Superior temporal gyrus (tissue), 1 donor: ENCODE data around the gene SPOP.
A peak's percentile ranks its signal among the peaks of the same experiment; 100 is the strongest.
"Not testable (repeated sequence)": the region's sequence is repeated elsewhere in the genome, so short reads cannot be mapped to it uniquely, and the experiment has no call there.

ENCODE experiments used
- DNase-seq: peaks from one replicate; pipeline ENCODE4 v3.0.0-alpha.2; 2016; ENCODE audit errors: extremely low spot score

Gene SPOP

GRCh38 chr17:49677933-49678847 is at the start of gene SPOP:
Gene SPOP, minus strand, starts transcription at chr17:49678097. Its CDS starts 55,287 bp downstream, at chr17:49622810.
- peak; percentile 99 for DNase-seq

DNA sequence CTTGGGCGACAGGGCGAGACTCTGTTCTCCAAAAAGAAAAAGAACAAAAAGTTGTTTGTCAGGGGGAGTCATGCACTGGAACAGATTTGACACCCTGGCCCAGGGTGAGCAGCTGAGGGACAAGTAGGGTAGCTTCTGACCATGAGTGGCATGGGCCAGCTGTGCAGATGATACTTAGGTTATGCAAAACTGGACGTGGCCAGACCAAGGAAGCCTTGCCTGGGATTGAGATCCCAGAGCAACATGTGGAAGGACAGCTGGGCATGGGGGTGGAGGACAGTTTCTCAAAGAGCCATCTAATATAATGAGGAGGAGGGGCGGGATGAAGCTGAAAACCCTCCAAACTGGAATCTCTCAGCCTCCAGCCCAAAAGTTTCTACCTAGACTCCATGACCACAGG is 49.5 kb upstream of the SPOP start:
- DNase-seq = no peak

DNA sequence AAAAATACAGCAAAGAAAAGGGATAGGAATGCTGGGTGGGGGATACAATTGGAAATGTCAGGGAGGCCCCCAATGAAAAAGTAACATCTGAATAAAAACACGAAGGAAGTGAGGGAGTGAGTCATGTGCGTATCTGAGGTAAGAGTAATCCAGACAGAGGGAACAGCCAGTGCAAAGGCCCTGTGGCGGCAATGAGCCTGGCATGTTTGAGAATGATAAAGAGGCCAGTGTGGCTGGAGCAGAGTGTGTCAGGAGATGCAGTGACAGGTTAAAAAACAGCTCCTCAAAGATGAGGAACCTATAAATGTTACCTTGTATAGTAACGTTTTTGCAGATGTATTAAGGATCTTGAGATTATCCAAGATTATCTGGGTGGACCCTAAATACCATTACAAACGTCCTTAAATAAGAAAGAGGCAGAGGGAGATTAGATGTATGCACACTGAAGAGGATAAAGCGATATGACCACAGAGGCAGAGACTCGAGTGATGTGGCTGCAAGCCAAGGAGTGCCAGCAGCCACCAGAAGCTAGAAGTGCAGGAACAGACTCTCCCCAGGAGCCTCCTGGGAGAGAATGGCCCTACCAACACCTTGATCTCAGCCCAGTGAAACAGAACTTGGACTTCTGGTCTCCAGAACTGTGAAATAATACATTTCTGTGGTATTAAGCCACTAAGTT is 47.7 kb upstream of the SPOP start:
- DNase-seq = no peak

- not testable (repeated sequence) for DNase-seq
Measured at GRCh38 chr17:49724552-49724951, 46.7 kb upstream of the SPOP start.

DNA sequence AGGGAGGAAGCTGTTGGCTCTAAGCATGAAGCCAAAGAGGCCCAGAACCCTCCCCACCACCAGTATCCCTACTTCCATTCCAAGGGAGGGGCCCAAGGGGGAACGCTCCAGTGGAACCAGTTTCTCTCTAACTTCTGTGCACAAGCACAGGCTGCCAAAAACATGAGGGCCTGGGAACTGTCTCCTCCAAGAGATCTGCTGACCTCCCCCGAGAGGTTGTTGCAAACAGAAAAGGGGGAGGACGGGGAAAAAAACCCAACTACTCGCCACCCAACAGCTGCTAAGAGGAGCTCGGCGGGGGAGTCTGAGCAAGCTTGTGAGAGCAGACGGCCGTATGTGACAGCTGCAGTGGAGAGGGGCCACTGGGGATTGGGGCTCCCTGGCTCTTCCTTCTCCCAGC is 45.5 kb upstream of the SPOP start:
- no peak for DNase-seq

GRCh38 chr17:49722066-49722465 is 44.2 kb upstream of the SPOP start:
- no peak for DNase-seq

DNA sequence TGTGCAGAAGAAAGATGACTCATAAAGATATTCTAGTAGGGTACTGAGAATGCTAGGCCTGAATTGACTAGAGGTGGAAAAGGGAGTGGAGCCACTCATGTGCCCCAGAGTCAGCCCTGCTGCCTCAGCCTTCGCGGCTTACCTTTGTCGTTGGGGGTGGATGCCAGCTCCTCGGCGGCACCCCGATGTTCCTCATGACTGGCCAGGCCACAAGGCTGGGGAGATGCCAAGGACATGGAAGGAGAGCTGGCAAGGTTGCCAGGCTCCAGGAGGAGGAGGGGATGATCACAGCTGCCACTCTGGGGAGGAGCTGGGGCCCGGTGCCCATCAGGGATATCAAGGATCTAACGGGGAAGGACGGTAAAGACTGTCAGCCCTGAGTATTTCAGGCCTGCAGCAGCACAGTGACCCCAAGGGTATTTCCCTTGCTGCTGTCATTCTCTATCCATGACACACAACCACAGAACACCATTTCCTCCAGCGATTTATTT is 39.5 kb upstream of the SPOP start:
- DNase-seq = no peak

DNA sequence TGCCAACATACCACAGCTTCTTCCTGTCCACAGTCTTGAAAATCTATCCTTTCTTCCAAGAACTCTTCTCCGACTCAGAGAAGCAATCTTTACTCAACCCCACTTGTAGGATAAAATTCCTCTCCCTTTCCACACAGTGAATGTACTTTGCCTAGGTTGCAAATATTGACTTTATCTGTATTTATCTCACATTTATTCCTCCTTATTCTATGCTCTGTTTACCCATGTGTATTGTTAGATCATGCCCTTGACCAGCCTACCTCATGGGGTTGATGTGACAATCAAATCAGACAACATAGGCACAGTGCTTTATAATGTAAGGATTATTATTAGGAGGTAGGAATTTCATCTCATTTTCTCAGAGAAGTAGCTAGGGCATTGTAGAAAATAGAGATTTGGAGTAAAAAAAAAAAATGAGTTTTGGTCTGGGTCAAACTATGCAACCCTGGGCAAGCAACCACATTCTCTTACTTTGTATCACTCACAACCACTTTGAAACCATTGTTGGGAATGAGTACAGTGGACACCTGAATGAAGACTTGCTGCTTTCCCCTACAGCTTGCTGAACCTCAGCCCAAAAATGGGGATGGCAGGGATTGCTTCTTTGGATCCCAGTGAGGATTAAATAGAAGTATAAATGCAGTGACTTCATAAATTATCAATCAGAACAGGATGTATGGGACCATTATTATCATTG is 38.9 kb upstream of the SPOP start:
- DNase-seq = no peak

GRCh38 chr17:49715717-49716279 is 37.9 kb upstream of the SPOP start:
- DNase-seq = no peak

- DNase-seq = no peak
Measured at GRCh38 chr17:49715216-49715615, 37.3 kb upstream of the SPOP start.

GRCh38 chr17:49708515-49709183 is 30.8 kb upstream of the SPOP start:
- DNase-seq = no peak

GRCh38 chr17:49707608-49708514 is 30.0 kb upstream of the SPOP start, which contains the start of gene SLC35B1:
Gene SLC35B1, minus strand, starts transcription at chr17:49707964. Its CDS starts 131 bp downstream, at chr17:49707833.
- DNase-seq = peak; percentile 99

GRCh38 chr17:49707246-49707607 is 29.3 kb upstream of the SPOP start:
- DNase-seq = no peak

- DNase-seq = no peak
Measured at GRCh38 chr17:49705254-49705653, 27.4 kb upstream of the SPOP start.

DNA sequence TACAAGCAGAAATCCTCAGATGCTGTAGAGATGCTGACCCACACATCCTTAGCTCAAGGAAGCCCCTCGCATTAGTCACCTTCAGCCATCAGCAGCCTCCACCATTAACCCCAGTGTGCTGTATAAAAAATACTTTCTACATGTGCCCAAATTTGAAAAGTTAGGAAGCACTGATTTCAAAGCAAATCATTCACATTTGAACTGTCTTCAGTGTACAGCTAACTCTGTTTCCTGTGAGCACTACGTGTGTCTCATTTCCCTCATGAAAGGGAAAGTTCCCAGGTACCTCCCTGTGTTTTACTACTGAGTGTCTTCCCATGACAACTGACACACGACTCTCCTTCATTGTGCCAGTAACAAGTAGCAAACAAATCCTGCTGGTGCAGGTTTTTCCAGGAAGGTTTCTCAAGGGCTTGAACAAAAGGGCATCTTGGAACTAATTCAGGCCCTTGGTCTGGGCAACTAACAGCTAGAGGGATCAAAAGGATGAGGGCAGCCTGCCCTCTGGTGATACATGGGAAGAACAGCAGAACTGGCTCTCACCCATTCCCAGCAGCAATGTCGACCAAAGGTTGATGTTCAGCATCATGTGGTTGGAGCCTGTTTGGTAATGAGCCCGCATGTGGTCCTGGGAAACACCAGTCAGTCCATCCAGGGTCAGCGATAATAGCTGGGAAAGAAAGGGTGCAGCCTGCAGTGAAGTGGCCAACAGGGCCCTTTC is 25.8 kb upstream of the SPOP start:
- no peak for DNase-seq

- DNase-seq = no peak
Measured at GRCh38 chr17:49700960-49701359, 23.1 kb upstream of the SPOP start.

DNA sequence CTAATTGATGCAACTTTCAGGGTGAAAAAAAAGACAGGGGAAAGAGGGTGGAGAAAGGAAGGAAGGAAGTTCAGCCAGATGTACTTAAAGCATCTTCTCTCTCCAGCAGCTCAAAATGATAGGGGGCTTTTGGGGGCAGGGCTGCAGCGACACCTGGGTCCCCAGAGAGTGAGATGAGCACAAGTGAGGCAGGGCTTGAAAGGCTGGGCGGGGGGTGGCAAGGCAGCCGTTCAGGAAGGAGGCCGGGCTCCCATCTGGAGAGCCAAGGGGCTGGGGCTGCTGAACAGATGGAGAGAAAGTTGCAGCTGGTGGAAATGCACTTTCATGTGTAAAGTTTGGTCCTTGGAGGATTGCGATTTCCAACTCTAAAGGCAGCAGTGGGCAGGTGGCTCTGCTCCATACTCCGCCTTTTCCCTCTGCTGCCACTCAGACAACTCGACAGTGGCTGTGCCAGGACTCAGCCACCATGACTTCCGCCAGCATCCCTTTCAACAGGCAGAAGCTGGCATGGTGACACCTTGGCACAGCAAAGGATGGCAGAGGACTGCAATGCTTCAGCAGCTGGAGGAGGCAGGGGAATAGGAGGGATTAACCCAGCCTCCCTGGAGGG is 22.2 kb upstream of the SPOP start:
- no peak for DNase-seq

DNA sequence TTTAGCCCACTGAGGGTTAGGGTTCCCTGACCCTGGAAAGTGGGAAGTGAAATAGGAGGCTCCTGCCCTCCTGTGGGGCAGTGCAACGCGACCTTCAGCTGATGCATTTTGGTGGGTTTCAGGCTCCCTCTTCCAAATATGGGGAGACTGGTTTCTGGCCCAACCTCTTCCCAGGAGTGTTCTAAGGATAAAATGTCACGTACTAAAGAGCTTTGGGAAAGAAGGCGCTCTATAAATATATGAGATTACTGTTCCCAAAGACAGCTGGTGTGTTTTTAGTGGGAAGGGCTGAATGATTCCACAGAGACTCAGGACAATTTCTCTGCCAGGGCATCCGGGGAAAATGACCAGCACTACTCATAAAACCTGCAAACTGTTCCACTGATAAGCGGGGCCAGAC is 20.1 kb upstream of the SPOP start:
- DNase-seq = no peak

DNA sequence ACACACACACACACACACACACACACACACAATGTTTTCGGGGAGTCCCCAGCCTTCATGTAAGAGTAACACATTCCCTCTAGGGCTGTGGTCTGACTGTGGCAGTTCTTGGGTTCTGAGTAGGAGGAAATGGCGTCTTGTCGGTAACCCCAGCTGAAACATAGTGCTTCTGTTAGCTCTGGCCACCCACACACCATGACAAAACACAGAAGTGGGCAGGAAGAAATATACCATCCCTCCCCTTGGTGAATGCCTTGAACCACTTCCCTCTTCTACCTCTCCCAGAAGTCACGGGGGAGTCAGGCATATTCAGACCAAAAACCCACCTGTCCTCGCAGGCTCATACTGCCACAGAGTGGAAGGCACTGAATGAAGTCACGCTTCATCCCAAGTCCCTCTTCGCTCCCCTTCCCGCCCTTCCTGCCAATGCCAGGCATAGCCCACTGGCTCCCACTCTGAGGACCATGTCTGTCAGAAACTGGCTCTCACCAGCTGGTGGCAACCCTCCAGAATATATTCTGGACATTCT is 18.4 kb upstream of the SPOP start:
- DNase-seq = no peak
